ENCODE measurements around the gene SORCS3. TPM values are rescaled to one million over a fixed set of nuclear protein-coding genes. Genes with fewer than 3 reads are reported as not detected.

The SORCS3 gene
- total RNA-seq, 1 experiment from 2014 or later, result not detected

DNA sequence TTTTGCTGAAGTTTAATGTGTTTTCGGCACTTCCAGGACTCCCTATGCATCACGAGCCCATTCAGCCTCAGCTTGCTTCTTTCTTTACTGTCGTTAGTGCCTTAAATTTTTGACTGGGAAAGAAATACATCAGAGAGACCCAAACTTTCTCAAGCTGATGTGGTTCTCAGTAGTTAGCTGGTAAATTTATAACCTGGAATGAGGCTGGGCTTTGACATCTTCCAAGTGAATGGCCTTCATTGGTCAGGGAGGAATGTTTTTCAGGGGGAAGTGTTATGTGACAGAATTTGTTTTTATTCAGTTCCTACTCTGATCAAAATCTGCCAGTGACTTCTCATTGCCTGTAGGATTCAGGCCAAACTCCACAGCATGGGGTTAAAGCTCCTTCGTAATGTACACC lies 296.9 kb downstream of the SORCS3 start:
- H3K27ac ChIP-seq (ENCODE audit: low read length), result no peak overlapping the region
- intact Hi-C loops (cut with micrococcal nuclease; ENCODE audit: unreplicated experiment), result no loop called here

DNA sequence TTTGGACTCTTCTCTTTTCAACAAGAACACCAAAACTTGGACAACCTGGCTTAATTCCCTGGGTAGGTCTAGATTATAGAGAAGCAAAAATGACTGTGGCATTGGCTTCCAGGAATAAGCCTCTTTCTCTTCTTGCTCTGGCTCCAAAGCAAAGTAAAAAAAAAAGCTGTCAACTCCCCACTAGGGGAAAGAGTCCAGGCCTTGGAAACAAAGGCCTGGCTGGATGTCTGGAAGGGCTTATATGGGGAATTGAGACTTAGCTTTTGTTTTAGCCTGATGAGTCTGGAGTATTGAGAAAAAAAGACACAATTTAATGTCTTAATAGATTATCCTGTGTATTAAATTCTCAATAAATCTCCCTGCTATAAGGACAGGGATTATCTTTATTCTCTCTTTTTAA lies 300.6 kb downstream of the SORCS3 start:
- intact Hi-C loops (cut with micrococcal nuclease; ENCODE audit: unreplicated experiment) (no loop called here), in situ Hi-C loops (cut with HindIII; ENCODE audit: low pct_unique_long_range_greater_than_20kb, low sequenced_read_pairs) (no loop called here)
- no peaks in the 10 kb centered on the region for H3K9me3 ChIP-seq (ENCODE audit: control insufficient read depth, insufficient read depth, low read depth, low read length)
- ChIA-PET POLR2A (no interaction called here), CTCF (interaction anchor here (0.7 kb wide), 1 partner anchor 905 kb away, joined by 6 read pairs; no protein-coding TSS in a partner anchor)
- H3K36me3 ChIP-seq (ENCODE audit: control insufficient read depth, insufficient read depth, low read length), result no peaks in the 10 kb centered on the region
- H3K27me3 ChIP-seq (ENCODE audit: control insufficient read depth, insufficient read depth, low read length), result no peaks in the 10 kb centered on the region
- no peak overlapping the region for H3K27ac ChIP-seq (ENCODE audit: low read length)
- H3K4me3 ChIP-seq (ENCODE audit: low read depth in 2 of 2, low read length in 2 of 2), result no peak overlapping the region
- DNase-seq (ENCODE audit: low read depth, low spot score), result no peak
- H3K4me1 ChIP-seq (ENCODE audit: control insufficient read depth, insufficient read depth, low read length), result no peaks in the 10 kb centered on the region; the same call in 1 of the 2 replicates
- BruUV-seq (replicated peaks), result no TSS peak
- no peak for ATAC-seq
- TF ChIP-seq TCF7L2 (IDR thresholded peaks at IDR 0.05; ENCODE audit: low read depth, low read length) (no peak), SIN3A (IDR thresholded peaks at IDR 0.05; ENCODE audit: borderline replicate concordance, insufficient read depth, low read depth, low read length) (no peak), POLR2AphosphoS5 (IDR thresholded peaks at IDR 0.05; ENCODE audit: low read depth, low read length) (no peak)
- TF ChIP-seq, protein P1, sequence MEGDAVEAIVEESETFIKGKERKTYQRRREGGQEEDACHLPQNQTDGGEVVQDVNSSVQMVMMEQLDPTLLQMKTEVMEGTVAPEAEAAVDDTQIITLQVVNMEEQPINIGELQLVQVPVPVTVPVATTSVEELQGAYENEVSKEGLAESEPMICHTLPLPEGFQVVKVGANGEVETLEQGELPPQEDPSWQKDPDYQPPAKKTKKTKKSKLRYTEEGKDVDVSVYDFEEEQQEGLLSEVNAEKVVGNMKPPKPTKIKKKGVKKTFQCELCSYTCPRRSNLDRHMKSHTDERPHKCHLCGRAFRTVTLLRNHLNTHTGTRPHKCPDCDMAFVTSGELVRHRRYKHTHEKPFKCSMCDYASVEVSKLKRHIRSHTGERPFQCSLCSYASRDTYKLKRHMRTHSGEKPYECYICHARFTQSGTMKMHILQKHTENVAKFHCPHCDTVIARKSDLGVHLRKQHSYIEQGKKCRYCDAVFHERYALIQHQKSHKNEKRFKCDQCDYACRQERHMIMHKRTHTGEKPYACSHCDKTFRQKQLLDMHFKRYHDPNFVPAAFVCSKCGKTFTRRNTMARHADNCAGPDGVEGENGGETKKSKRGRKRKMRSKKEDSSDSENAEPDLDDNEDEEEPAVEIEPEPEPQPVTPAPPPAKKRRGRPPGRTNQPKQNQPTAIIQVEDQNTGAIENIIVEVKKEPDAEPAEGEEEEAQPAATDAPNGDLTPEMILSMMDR (IDR thresholded peaks at IDR 0.05), result no peak
- TF ChIP-seq, protein P2, sequence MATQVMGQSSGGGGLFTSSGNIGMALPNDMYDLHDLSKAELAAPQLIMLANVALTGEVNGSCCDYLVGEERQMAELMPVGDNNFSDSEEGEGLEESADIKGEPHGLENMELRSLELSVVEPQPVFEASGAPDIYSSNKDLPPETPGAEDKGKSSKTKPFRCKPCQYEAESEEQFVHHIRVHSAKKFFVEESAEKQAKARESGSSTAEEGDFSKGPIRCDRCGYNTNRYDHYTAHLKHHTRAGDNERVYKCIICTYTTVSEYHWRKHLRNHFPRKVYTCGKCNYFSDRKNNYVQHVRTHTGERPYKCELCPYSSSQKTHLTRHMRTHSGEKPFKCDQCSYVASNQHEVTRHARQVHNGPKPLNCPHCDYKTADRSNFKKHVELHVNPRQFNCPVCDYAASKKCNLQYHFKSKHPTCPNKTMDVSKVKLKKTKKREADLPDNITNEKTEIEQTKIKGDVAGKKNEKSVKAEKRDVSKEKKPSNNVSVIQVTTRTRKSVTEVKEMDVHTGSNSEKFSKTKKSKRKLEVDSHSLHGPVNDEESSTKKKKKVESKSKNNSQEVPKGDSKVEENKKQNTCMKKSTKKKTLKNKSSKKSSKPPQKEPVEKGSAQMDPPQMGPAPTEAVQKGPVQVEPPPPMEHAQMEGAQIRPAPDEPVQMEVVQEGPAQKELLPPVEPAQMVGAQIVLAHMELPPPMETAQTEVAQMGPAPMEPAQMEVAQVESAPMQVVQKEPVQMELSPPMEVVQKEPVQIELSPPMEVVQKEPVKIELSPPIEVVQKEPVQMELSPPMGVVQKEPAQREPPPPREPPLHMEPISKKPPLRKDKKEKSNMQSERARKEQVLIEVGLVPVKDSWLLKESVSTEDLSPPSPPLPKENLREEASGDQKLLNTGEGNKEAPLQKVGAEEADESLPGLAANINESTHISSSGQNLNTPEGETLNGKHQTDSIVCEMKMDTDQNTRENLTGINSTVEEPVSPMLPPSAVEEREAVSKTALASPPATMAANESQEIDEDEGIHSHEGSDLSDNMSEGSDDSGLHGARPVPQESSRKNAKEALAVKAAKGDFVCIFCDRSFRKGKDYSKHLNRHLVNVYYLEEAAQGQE (IDR thresholded peaks at IDR 0.05; ENCODE audit: insufficient read depth in 1 of 2, low read depth in 2 of 2, low read length in 1 of 2), result no peak

More for the DNA sequence above, 296.9 kb downstream of the SORCS3 start:
- Histone ChIP-seq H3K36me3 (ENCODE audit: control insufficient read depth, insufficient read depth, low read length) (no peaks in the 10 kb centered on the region), H3K4me3 (ENCODE audit: low read depth in 2 of 2, low read length in 2 of 2) (no peak overlapping the region), H3K27me3 (ENCODE audit: control insufficient read depth, insufficient read depth, low read length) (no peaks in the 10 kb centered on the region), H3K9me3 (ENCODE audit: control insufficient read depth, insufficient read depth, low read depth, low read length) (no peaks in the 10 kb centered on the region), H3K4me1 (ENCODE audit: control insufficient read depth, insufficient read depth, low read length) (no peaks in the 10 kb centered on the region; the same call in 1 of the 2 replicates)
- DNase-seq (ENCODE audit: low read depth, low spot score) (no peak), ATAC-seq (no peak)
- TF ChIP-seq TCF7L2 (IDR thresholded peaks at IDR 0.05; ENCODE audit: low read depth, low read length), result no peak
- TF ChIP-seq, protein P2 (IDR thresholded peaks at IDR 0.05; ENCODE audit: insufficient read depth in 1 of 2, low read depth in 2 of 2, low read length in 1 of 2), result no peak
- TF ChIP-seq POLR2AphosphoS5 (IDR thresholded peaks at IDR 0.05; ENCODE audit: low read depth, low read length), result no peak
- TF ChIP-seq SIN3A (IDR thresholded peaks at IDR 0.05; ENCODE audit: borderline replicate concordance, insufficient read depth, low read depth, low read length), result no peak
- TF ChIP-seq, protein P1 (IDR thresholded peaks at IDR 0.05), result no peak
- ChIA-PET CTCF (no interaction called here), POLR2A (no interaction called here)
- no TSS peak for BruUV-seq (replicated peaks)
- in situ Hi-C loops (cut with HindIII; ENCODE audit: low pct_unique_long_range_greater_than_20kb, low sequenced_read_pairs), result no loop called here
